Endodermal cell (in vitro differentiated cells): ENCODE data around the gene ERG. TPM values are rescaled to one million over a fixed set of nuclear protein-coding genes. Genes with fewer than 3 reads are reported as not detected.

Experiments
- DNase-seq: peaks from one replicate; pipeline ENCODE4 v3.0.0-alpha.2; 2017
- H3K27ac ChIP-seq: 2 replicates; pipeline ENCODE4 v1.5.1; 2013; ENCODE audit warnings: mild to moderate bottlenecking, low read depth, low read length, moderate library complexity
- H3K27me3 ChIP-seq: 2 replicates; pipeline ENCODE4 v1.6.1; 2013; ENCODE audit warnings: mild to moderate bottlenecking, low read length, moderate library complexity; ENCODE audit not compliant: insufficient read depth, control insufficient read depth, poor library complexity, severe bottlenecking
- H3K36me3 ChIP-seq: 2 replicates; pipeline ENCODE4 v1.7.0; 2013; ENCODE audit warnings: mild to moderate bottlenecking, low read length, moderate library complexity; ENCODE audit not compliant: control insufficient read depth, insufficient read depth
- H3K4me1 ChIP-seq: one replicate; pipeline ENCODE4 v1.7.0; 2013; ENCODE audit warnings: low read length; ENCODE audit not compliant: control insufficient read depth, insufficient read depth
- H3K4me3 ChIP-seq: 2 replicates; pipeline ENCODE4 v1.5.1; 2013; ENCODE audit warnings: mild to moderate bottlenecking, low read length, moderate library complexity
- H3K9ac ChIP-seq: 2 replicates; pipeline ENCODE4 v1.6.1; 2013; ENCODE audit warnings: mild to moderate bottlenecking, low read length, moderate library complexity; ENCODE audit not compliant: poor library complexity, severe bottlenecking; ENCODE audit errors: extremely low read depth
- H3K9me3 ChIP-seq: 2 replicates; pipeline ENCODE4 v1.6.1; 2013; ENCODE audit warnings: mild to moderate bottlenecking, low read length, moderate library complexity; ENCODE audit not compliant: control insufficient read depth
- H3K27ac Mint-ChIP-seq: 2 replicates; pipeline ENCODE4 v1.8.0; 2020; ENCODE audit warnings: mixed read lengths
- H3K27me3 Mint-ChIP-seq: 2 replicates; pipeline ENCODE4 v1.8.0; 2021; ENCODE audit warnings: mild to moderate bottlenecking, mixed read lengths; ENCODE audit not compliant: insufficient read depth
- H3K36me3 Mint-ChIP-seq: 2 replicates; pipeline ENCODE4 v1.8.0; 2020; ENCODE audit warnings: low read depth, mixed read lengths
- H3K4me1 Mint-ChIP-seq: 2 replicates; pipeline ENCODE4 v1.8.0; 2020; ENCODE audit warnings: mixed read lengths
- H3K4me3 Mint-ChIP-seq: 2 replicates; pipeline ENCODE4 v1.8.0; 2020; ENCODE audit warnings: mild to moderate bottlenecking, moderate library complexity, mixed read lengths
- H3K9me3 Mint-ChIP-seq: 2 replicates; pipeline ENCODE4 v1.8.0; 2020; ENCODE audit warnings: mild to moderate bottlenecking, mixed read lengths
- CTCF ChIP-seq: fragments of 200-600 bp; sonication (generic); conservative IDR thresholded peaks from 2 replicates; pipeline ENCODE4 v1.5.0; 2021; ENCODE audit warnings: antibody characterized with exemption, mild to moderate bottlenecking
- WGBS, 2 experiments: methylation state at CpG; one replicate each; pipeline versions ENCODE4 v1.1.5 to v1.1.7; 2013; ENCODE audit warnings: missing lambda C conversion rate in 2 of 2, mixed read lengths in 1 of 2; ENCODE audit not compliant: insufficient coverage in 1 of 2, insufficient read length in 1 of 2; 5-methylcytosine and 5-hydroxymethylcytosine counted together
- total RNA-seq, 2 donors: library from RNA; stranded (reverse); fragmentation: NEBNext Ultra II Directional in 1 of 2; extraction: Animal tissue kit (Norgen Biotek cat#: 25700) in 1 of 2; gene quantifications; 2 replicates in 1 of 2; 3 replicates in 1 of 2; pipeline ENCODE4 v1.2.1, GENCODE V29; 2021

ERG gene
- total RNA-seq, 2 donors from 2014 or later, result not detected

GRCh38 chr21:38470755-38471154, 27.5 kb downstream of the ERG start:
- H3K27me3 ChIP-seq, result no peaks in the 10 kb centered on the region
- no peaks in the 10 kb centered on the region for H3K36me3 Mint-ChIP-seq
- peaks cover 6% of the 10 kb centered on the region for H3K27me3 Mint-ChIP-seq
- peaks cover 11% of the 10 kb centered on the region for H3K4me1 Mint-ChIP-seq
- no peak overlapping the region for H3K27ac Mint-ChIP-seq
- H3K9me3 ChIP-seq, result no peaks in the 10 kb centered on the region
- DNase-seq, result no peak
- no peaks in the 10 kb centered on the region for H3K4me1 ChIP-seq
- no peak for TF ChIP-seq CTCF
- no peak overlapping the region for H3K27ac ChIP-seq
- H3K4me3 ChIP-seq, result no peak overlapping the region
- H3K9ac ChIP-seq, result no peak overlapping the region
- H3K36me3 ChIP-seq, result no peaks in the 10 kb centered on the region
- WGBS, 2 experiments, result 67 to 86% methylated on average over 1 to 3 of the region's 3 CpGs
- no peak overlapping the region for H3K4me3 Mint-ChIP-seq
- H3K9me3 Mint-ChIP-seq, result no peaks in the 10 kb centered on the region

GRCh38 chr21:38469642-38470041, 28.6 kb downstream of the ERG start:
- Histone ChIP-seq H3K9me3 (no peaks in the 10 kb centered on the region), H3K9ac (no peak overlapping the region), H3K27ac (no peak overlapping the region), H3K4me1 (no peaks in the 10 kb centered on the region), H3K27me3 (no peaks in the 10 kb centered on the region), H3K4me3 (no peak overlapping the region), H3K36me3 (no peaks in the 10 kb centered on the region)
- H3K27ac Mint-ChIP-seq, result no peak overlapping the region
- DNase-seq, result no peak
- H3K36me3 Mint-ChIP-seq, result no peaks in the 10 kb centered on the region
- TF ChIP-seq CTCF, result no peak
- H3K27me3 Mint-ChIP-seq, result peaks cover 9% of the 10 kb centered on the region
- H3K4me3 Mint-ChIP-seq, result no peak overlapping the region
- H3K9me3 Mint-ChIP-seq, result no peaks in the 10 kb centered on the region
- peaks cover 11% of the 10 kb centered on the region for H3K4me1 Mint-ChIP-seq
- no CpG with 5 or more reads among the region's 1 CpG for WGBS, 2 experiments

GRCh38 chr21:38468989-38469388, 29.3 kb downstream of the ERG start:
- Histone ChIP-seq H3K9me3 (no peaks in the 10 kb centered on the region), H3K36me3 (no peaks in the 10 kb centered on the region), H3K27me3 (no peaks in the 10 kb centered on the region), H3K27ac (no peak overlapping the region), H3K9ac (no peak overlapping the region), H3K4me1 (no peaks in the 10 kb centered on the region), H3K4me3 (no peak overlapping the region)
- Mint-ChIP-seq H3K36me3 (no peaks in the 10 kb centered on the region), H3K27ac (no peak overlapping the region), H3K4me3 (no peak overlapping the region), H3K27me3 (peaks cover 9% of the 10 kb centered on the region), H3K9me3 (no peaks in the 10 kb centered on the region), H3K4me1 (peaks cover 8% of the 10 kb centered on the region)
- DNase-seq, result no peak
- 90 to 91% methylated on average over 3 to 4 of the region's 4 CpGs for whole genome bisulfite sequencing, 2 experiments
- no peak for TF ChIP-seq CTCF
